AG09319 (cell line): ENCODE results near the gene TAT.
"Not testable (repeated sequence)": the region's sequence is repeated elsewhere in the genome, so short reads cannot be mapped to it uniquely, and the experiment has no call there.

ENCODE experiments used
- DNase-seq: peaks from one replicate; pipeline ENCODE4 v3.0.0-alpha.2; 2010; ENCODE audit warnings: low read depth; ENCODE audit errors: extremely low read depth
- TF ChIP-seq, protein P1 (sequence below): IDR thresholded peaks from 2 replicates; pipeline ENCODE4 v1.5.1; 2011; ENCODE audit warnings: low read depth, mild to moderate bottlenecking, inconsistent platforms, low read length, moderate library complexity

The TAT gene

DNA sequence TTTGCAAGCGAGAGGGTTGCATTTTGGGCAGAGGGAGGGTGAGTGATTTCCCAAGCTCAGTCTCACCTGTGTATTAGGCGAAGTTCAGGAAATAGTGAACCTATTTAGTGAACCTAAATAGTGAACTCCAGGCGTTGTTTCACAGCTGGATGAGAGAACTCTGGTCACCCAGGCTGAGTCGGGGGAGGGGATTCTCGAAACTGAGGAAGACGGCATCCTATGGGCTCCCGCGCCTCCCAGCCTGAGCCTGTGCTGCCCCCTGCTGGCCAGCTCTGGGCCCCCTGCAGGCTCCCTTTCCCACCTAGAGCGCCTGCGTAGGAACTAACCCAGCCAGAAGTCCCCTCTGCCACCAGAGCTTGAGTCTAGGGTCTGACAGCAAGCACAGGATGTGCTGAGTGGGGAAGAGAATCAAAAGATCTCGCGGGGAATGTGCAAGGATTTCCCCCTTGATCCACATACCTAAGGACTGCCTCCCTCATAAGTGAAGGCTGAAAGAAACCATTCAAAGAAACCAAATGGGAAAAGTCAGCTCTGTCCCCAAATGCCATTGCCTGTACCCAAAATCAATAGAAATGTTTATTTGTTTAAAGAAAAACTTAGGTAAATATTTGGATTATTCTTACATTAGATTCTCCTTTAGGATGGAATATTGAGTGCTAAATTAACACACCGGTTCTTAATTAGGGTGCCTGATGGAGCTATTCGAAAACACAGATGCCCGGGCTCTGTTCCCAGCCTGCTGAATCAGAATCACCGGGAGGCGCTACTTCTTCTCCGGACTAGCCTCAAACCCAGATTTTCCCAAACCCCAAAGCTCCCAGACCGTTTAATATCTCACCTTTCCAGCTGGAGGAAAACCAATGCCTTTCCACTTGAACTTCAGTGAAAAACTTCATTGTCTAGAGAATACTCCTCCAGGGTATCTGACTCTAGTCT is 34.3 kb upstream of the TAT start:
- no peak for DNase-seq
- TF ChIP-seq, protein P1, sequence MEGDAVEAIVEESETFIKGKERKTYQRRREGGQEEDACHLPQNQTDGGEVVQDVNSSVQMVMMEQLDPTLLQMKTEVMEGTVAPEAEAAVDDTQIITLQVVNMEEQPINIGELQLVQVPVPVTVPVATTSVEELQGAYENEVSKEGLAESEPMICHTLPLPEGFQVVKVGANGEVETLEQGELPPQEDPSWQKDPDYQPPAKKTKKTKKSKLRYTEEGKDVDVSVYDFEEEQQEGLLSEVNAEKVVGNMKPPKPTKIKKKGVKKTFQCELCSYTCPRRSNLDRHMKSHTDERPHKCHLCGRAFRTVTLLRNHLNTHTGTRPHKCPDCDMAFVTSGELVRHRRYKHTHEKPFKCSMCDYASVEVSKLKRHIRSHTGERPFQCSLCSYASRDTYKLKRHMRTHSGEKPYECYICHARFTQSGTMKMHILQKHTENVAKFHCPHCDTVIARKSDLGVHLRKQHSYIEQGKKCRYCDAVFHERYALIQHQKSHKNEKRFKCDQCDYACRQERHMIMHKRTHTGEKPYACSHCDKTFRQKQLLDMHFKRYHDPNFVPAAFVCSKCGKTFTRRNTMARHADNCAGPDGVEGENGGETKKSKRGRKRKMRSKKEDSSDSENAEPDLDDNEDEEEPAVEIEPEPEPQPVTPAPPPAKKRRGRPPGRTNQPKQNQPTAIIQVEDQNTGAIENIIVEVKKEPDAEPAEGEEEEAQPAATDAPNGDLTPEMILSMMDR: peak; percentile 90

- TF ChIP-seq, protein P1: no peak
- DNase-seq: no peak
These were observed 33.6 kb upstream of the TAT start for GRCh38 chr16:71610447-71610846.

DNA sequence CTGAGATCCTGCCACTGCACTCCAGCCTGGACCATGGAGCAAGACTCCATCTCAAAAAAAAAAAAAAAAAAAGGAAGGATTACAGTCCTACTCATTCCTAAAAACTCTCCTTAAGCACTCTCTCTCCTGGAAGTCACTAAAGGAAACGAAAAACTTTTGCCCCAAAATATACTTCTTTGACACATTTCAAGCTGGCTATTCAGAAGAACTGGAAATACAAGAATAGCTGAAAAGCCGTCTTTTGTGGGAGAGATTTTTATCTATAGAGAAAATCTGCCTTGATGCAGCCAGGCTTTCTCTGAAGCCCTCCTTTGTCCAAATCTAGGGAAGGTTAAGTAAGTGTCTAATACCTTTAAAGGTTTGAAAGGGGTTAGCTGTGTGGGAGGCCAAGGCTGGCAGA is 32.2 kb upstream of the TAT start:
- TF ChIP-seq, protein P1: no peak
- no peak for DNase-seq

GRCh38 chr16:71600822-71601221 is 23.9 kb upstream of the TAT start:
- TF ChIP-seq, protein P1: no peak
- no peak for DNase-seq

DNA sequence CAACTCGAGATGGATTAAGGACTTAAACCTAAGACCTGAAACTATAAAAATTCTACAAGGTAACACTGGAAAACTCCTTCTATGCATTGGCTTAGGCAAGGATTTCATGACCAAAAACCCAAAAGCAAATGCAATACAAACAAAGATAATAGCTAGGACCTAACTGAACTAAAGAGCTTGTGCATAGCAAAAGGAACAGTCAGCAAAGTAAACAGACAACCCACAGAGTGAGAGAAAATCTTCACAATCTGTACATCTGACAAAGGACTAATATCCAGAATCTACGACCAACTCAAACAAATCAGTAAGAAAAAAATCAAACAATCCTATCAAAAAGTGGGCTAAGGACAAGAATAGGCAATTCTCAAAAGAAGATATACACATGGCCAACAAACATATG is 21.5 kb upstream of the TAT start:
- not testable (repeated sequence) for DNase-seq

DNA sequence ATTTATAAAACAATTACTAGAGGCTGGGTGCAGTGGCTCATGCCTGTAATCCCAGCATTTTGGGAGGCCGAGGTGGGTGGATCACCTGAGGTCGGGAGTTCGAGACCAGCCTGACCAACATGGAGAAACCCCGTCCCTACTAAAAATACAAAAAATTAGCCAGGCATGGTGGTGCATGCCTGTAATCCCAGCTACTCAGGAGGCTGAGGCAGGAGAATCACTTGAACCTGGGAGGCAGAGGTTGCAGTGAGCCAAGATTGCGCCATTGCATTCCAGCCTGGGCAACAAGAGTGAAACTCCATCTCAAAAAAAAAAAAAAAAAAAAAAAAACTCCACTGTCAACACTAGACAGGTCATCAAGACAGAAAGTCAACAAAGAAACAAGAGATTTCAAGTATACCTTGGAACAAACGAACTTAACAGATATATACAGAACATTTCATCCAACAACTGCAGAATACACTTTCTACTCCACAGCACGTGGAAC is 18.5 kb upstream of the TAT start:
- not testable (repeated sequence) for DNase-seq

- no peak for DNase-seq
- TF ChIP-seq, protein P1: no peak
These were observed 17.2 kb upstream of the TAT start for GRCh38 chr16:71594000-71594646.
